ENCODE data around the gene HES5. TPM values are rescaled to one million over a fixed set of nuclear protein-coding genes. Genes with fewer than 3 reads are reported as not detected.

HES5 gene
- total RNA-seq, 1 donor from 2014 or later: 1.6 TPM

- H3K9ac ChIP-seq (ENCODE audit: low read depth in 1 of 3, low read length in 3 of 3): no peak overlapping the region
- H3K9me3 ChIP-seq (ENCODE audit: control insufficient read depth in 3 of 3, low read length in 3 of 3): no peaks in the 10 kb centered on the region
- no peak overlapping the region for H3K27ac ChIP-seq (ENCODE audit: low read depth, low read length)
- peaks cover 0 to 21% (median 12%) of the 10 kb centered on the region in 3 donors for H3K4me1 ChIP-seq (ENCODE audit: control insufficient read depth in 3 of 3, insufficient read depth in 3 of 3, low read length in 3 of 3)
- peaks cover 37 to 65% (median 56%) of the 10 kb centered on the region in 3 donors for H3K27me3 ChIP-seq (ENCODE audit: control insufficient read depth in 3 of 3, insufficient read depth in 3 of 3, low read length in 3 of 3)
- H3K36me3 ChIP-seq (ENCODE audit: control insufficient read depth in 3 of 3, insufficient read depth in 3 of 3, low read length in 3 of 3): no peaks in the 10 kb centered on the region
- H3K4me3 ChIP-seq (ENCODE audit: low read length in 3 of 3): no peak overlapping the region
Measured at GRCh38 chr1:2496087-2496622, 33.9 kb downstream of the HES5 start.

GRCh38 chr1:2495546-2495945 is 34.5 kb downstream of the HES5 start:
- H3K9me3 ChIP-seq (ENCODE audit: control insufficient read depth in 3 of 3, low read length in 3 of 3): no peaks in the 10 kb centered on the region
- H3K27me3 ChIP-seq (ENCODE audit: control insufficient read depth in 3 of 3, insufficient read depth in 3 of 3, low read length in 3 of 3): peaks cover 35 to 65% (median 57%) of the 10 kb centered on the region in 3 donors
- H3K36me3 ChIP-seq (ENCODE audit: control insufficient read depth in 3 of 3, insufficient read depth in 3 of 3, low read length in 3 of 3): no peaks in the 10 kb centered on the region
- no peak overlapping the region for H3K27ac ChIP-seq (ENCODE audit: low read depth, low read length)
- peaks cover 0 to 21% (median 12%) of the 10 kb centered on the region in 3 donors for H3K4me1 ChIP-seq (ENCODE audit: control insufficient read depth in 3 of 3, insufficient read depth in 3 of 3, low read length in 3 of 3)
- H3K9ac ChIP-seq (ENCODE audit: low read depth in 1 of 3, low read length in 3 of 3): no peak overlapping the region
- H3K4me3 ChIP-seq (ENCODE audit: low read length in 3 of 3): no peak overlapping the region

- H3K36me3 ChIP-seq (ENCODE audit: control insufficient read depth in 3 of 3, insufficient read depth in 3 of 3, low read length in 3 of 3): no peaks in the 10 kb centered on the region
- H3K9me3 ChIP-seq (ENCODE audit: control insufficient read depth in 3 of 3, low read length in 3 of 3): no peaks in the 10 kb centered on the region
- peaks cover 30 to 62% (median 54%) of the 10 kb centered on the region in 3 donors for H3K27me3 ChIP-seq (ENCODE audit: control insufficient read depth in 3 of 3, insufficient read depth in 3 of 3, low read length in 3 of 3)
- no peak overlapping the region for H3K4me3 ChIP-seq (ENCODE audit: low read length in 3 of 3)
- peaks cover 0 to 21% (median 12%) of the 10 kb centered on the region in 3 donors for H3K4me1 ChIP-seq (ENCODE audit: control insufficient read depth in 3 of 3, insufficient read depth in 3 of 3, low read length in 3 of 3)
- H3K9ac ChIP-seq (ENCODE audit: low read depth in 1 of 3, low read length in 3 of 3): no peak overlapping the region
- H3K27ac ChIP-seq (ENCODE audit: low read depth, low read length): no peak overlapping the region
Measured at GRCh38 chr1:2495026-2495425, 35.0 kb downstream of the HES5 start.

- no peak overlapping the region for H3K27ac ChIP-seq (ENCODE audit: low read depth, low read length)
- H3K9me3 ChIP-seq (ENCODE audit: control insufficient read depth in 3 of 3, low read length in 3 of 3): no peaks in the 10 kb centered on the region
- no peak overlapping the region for H3K9ac ChIP-seq (ENCODE audit: low read depth in 1 of 3, low read length in 3 of 3)
- H3K36me3 ChIP-seq (ENCODE audit: control insufficient read depth in 3 of 3, insufficient read depth in 3 of 3, low read length in 3 of 3): no peaks in the 10 kb centered on the region
- peaks cover 26 to 55% (median 53%) of the 10 kb centered on the region in 3 donors for H3K27me3 ChIP-seq (ENCODE audit: control insufficient read depth in 3 of 3, insufficient read depth in 3 of 3, low read length in 3 of 3)
- H3K4me3 ChIP-seq (ENCODE audit: low read length in 3 of 3): no peak overlapping the region
- H3K4me1 ChIP-seq (ENCODE audit: control insufficient read depth in 3 of 3, insufficient read depth in 3 of 3, low read length in 3 of 3): peaks cover 0 to 21% (median 12%) of the 10 kb centered on the region in 3 donors
Measured at GRCh38 chr1:2494323-2494693, 35.8 kb downstream of the HES5 start.

GRCh38 chr1:2493691-2494322 is 36.3 kb downstream of the HES5 start:
- Histone ChIP-seq H3K4me1 (ENCODE audit: control insufficient read depth in 3 of 3, insufficient read depth in 3 of 3, low read length in 3 of 3) (peaks cover 0 to 21% (median 12%) of the 10 kb centered on the region in 3 donors), H3K27ac (ENCODE audit: low read depth, low read length) (no peak overlapping the region), H3K9me3 (ENCODE audit: control insufficient read depth in 3 of 3, low read length in 3 of 3) (peaks cover 0 to 1% (median 0%) of the 10 kb centered on the region in 3 donors), H3K4me3 (ENCODE audit: low read length in 3 of 3) (no peak overlapping the region), H3K9ac (ENCODE audit: low read depth in 1 of 3, low read length in 3 of 3) (no peak overlapping the region), H3K27me3 (ENCODE audit: control insufficient read depth in 3 of 3, insufficient read depth in 3 of 3, low read length in 3 of 3) (peaks cover 24 to 53% (median 48%) of the 10 kb centered on the region in 3 donors), H3K36me3 (ENCODE audit: control insufficient read depth in 3 of 3, insufficient read depth in 3 of 3, low read length in 3 of 3) (no peaks in the 10 kb centered on the region)

GRCh38 chr1:2493218-2493617 is 36.8 kb downstream of the HES5 start:
- Histone ChIP-seq H3K27me3 (ENCODE audit: control insufficient read depth in 3 of 3, insufficient read depth in 3 of 3, low read length in 3 of 3) (peaks cover 23 to 51% (median 46%) of the 10 kb centered on the region in 3 donors), H3K9me3 (ENCODE audit: control insufficient read depth in 3 of 3, low read length in 3 of 3) (peaks cover 0 to 3% (median 2%) of the 10 kb centered on the region in 3 donors), H3K9ac (ENCODE audit: low read depth in 1 of 3, low read length in 3 of 3) (no peak overlapping the region), H3K36me3 (ENCODE audit: control insufficient read depth in 3 of 3, insufficient read depth in 3 of 3, low read length in 3 of 3) (no peaks in the 10 kb centered on the region), H3K27ac (ENCODE audit: low read depth, low read length) (no peak overlapping the region), H3K4me3 (ENCODE audit: low read length in 3 of 3) (no peak overlapping the region), H3K4me1 (ENCODE audit: control insufficient read depth in 3 of 3, insufficient read depth in 3 of 3, low read length in 3 of 3) (peaks cover 0 to 21% (median 12%) of the 10 kb centered on the region in 3 donors)

GRCh38 chr1:2492091-2492490 is 38.0 kb downstream of the HES5 start:
- peaks cover 17 to 44% (median 36%) of the 10 kb centered on the region in 3 donors for H3K27me3 ChIP-seq (ENCODE audit: control insufficient read depth in 3 of 3, insufficient read depth in 3 of 3, low read length in 3 of 3)
- H3K4me1 ChIP-seq (ENCODE audit: control insufficient read depth in 3 of 3, insufficient read depth in 3 of 3, low read length in 3 of 3): peaks cover 0 to 21% (median 12%) of the 10 kb centered on the region in 3 donors
- H3K9ac ChIP-seq (ENCODE audit: low read depth in 1 of 3, low read length in 3 of 3): no peak overlapping the region
- no peaks in the 10 kb centered on the region for H3K36me3 ChIP-seq (ENCODE audit: control insufficient read depth in 3 of 3, insufficient read depth in 3 of 3, low read length in 3 of 3)
- no peak overlapping the region for H3K4me3 ChIP-seq (ENCODE audit: low read length in 3 of 3)
- H3K27ac ChIP-seq (ENCODE audit: low read depth, low read length): no peak overlapping the region
- peaks cover 0 to 4% (median 3%) of the 10 kb centered on the region in 3 donors for H3K9me3 ChIP-seq (ENCODE audit: control insufficient read depth in 3 of 3, low read length in 3 of 3)

- H3K4me1 ChIP-seq (ENCODE audit: control insufficient read depth in 3 of 3, insufficient read depth in 3 of 3, low read length in 3 of 3): peaks cover 0 to 14% (median 6%) of the 10 kb centered on the region in 3 donors
- peaks cover 17 to 39% (median 39%) of the 10 kb centered on the region in 3 donors for H3K27me3 ChIP-seq (ENCODE audit: control insufficient read depth in 3 of 3, insufficient read depth in 3 of 3, low read length in 3 of 3)
- no peak overlapping the region for H3K9ac ChIP-seq (ENCODE audit: low read depth in 1 of 3, low read length in 3 of 3)
- no peaks in the 10 kb centered on the region for H3K36me3 ChIP-seq (ENCODE audit: control insufficient read depth in 3 of 3, insufficient read depth in 3 of 3, low read length in 3 of 3)
- peaks cover 0 to 4% (median 3%) of the 10 kb centered on the region in 3 donors for H3K9me3 ChIP-seq (ENCODE audit: control insufficient read depth in 3 of 3, low read length in 3 of 3)
- no peak overlapping the region for H3K4me3 ChIP-seq (ENCODE audit: low read length in 3 of 3)
- H3K27ac ChIP-seq (ENCODE audit: low read depth, low read length): no peak overlapping the region
Measured at GRCh38 chr1:2489615-2490014, 40.4 kb downstream of the HES5 start.

GRCh38 chr1:2488688-2489087 is 41.4 kb downstream of the HES5 start:
- peaks cover 0 to 4% (median 3%) of the 10 kb centered on the region in 3 donors for H3K9me3 ChIP-seq (ENCODE audit: control insufficient read depth in 3 of 3, low read length in 3 of 3)
- H3K4me1 ChIP-seq (ENCODE audit: control insufficient read depth in 3 of 3, insufficient read depth in 3 of 3, low read length in 3 of 3): peaks cover 0 to 8% (median 2%) of the 10 kb centered on the region in 3 donors
- no peak overlapping the region for H3K4me3 ChIP-seq (ENCODE audit: low read length in 3 of 3)
- H3K27me3 ChIP-seq (ENCODE audit: control insufficient read depth in 3 of 3, insufficient read depth in 3 of 3, low read length in 3 of 3): peaks cover 17 to 39% (median 33%) of the 10 kb centered on the region in 3 donors
- H3K27ac ChIP-seq (ENCODE audit: low read depth, low read length): no peak overlapping the region
- H3K9ac ChIP-seq (ENCODE audit: low read depth in 1 of 3, low read length in 3 of 3): no peak overlapping the region
- H3K36me3 ChIP-seq (ENCODE audit: control insufficient read depth in 3 of 3, insufficient read depth in 3 of 3, low read length in 3 of 3): no peaks in the 10 kb centered on the region

- no peaks in the 10 kb centered on the region for H3K36me3 ChIP-seq (ENCODE audit: control insufficient read depth in 3 of 3, insufficient read depth in 3 of 3, low read length in 3 of 3)
- H3K4me3 ChIP-seq (ENCODE audit: low read length in 3 of 3): no peak overlapping the region
- peaks cover 9 to 19% (median 15%) of the 10 kb centered on the region in 3 donors for H3K27me3 ChIP-seq (ENCODE audit: control insufficient read depth in 3 of 3, insufficient read depth in 3 of 3, low read length in 3 of 3)
- no peak overlapping the region for H3K27ac ChIP-seq (ENCODE audit: low read depth, low read length)
- peaks cover 0 to 4% (median 3%) of the 10 kb centered on the region in 3 donors for H3K9me3 ChIP-seq (ENCODE audit: control insufficient read depth in 3 of 3, low read length in 3 of 3)
- no peaks in the 10 kb centered on the region for H3K4me1 ChIP-seq (ENCODE audit: control insufficient read depth in 3 of 3, insufficient read depth in 3 of 3, low read length in 3 of 3)
- no peak overlapping the region for H3K9ac ChIP-seq (ENCODE audit: low read depth in 1 of 3, low read length in 3 of 3)
Measured at GRCh38 chr1:2486558-2486957, 43.5 kb downstream of the HES5 start.

All from skeletal muscle tissue (tissue), 4 donors.